T-helper 1 cell (primary cell): ENCODE data around the gene TRIM38.
"Not testable (repeated sequence)": the region's sequence is repeated elsewhere in the genome, so short reads cannot be mapped to it uniquely, and the experiment has no call there.

Experiments used
- DNase-seq, 5 donors: peaks; one replicate each; pipeline ENCODE4 v3.0.0-alpha.2; 2012 to 2020

Gene TRIM38

GRCh38 chr6:26006086-26006939 lies 43.7 kb downstream of the TRIM38 start:
- no peak for DNase-seq

- not testable (repeated sequence) for DNase-seq
Observed at GRCh38 chr6:26006940-26007305, 44.3 kb downstream of the TRIM38 start.

DNA sequence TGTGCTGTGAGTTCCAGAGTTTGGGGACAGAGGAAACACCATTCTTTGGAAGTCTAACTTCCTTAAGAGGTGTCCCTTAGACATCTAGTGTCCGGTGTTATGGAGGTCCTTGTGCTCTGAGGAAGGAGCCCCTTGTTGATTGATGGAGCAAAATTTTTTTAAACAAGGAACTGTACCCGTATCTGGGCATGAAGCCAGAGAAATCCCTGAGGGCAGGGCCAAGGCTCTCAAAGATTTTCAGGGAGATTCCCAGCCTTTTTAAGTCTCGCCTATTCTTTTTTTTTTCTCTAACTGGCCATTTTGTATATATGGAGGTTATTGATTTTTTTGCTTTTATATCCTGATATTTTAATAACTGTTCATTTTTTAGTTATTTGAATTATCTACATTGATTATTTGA lies 45.9 kb downstream of the TRIM38 start:
- DNase-seq, result no peak

- no peak for DNase-seq
Observed at GRCh38 chr6:26009817-26010216, 47.2 kb downstream of the TRIM38 start.

DNA sequence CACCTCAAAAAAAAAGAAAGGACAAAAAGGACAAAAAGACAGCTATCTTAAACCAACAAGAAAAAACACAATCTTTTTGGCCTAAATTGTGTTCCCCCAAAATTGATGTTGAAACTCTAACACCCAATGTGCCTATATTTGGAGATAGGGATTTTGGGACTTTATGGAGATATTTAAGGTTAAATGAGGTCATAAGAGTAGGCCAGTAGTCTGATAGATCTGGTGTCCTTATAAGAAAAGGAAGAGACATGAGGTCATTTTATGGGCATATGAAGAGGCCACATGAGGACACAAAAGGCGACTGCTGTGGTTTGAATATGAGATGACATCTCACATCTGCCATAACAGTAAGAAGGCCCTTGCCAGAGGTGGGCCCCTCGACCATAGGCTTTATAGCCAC lies 49.5 kb downstream of the TRIM38 start:
- no peak for DNase-seq

DNA sequence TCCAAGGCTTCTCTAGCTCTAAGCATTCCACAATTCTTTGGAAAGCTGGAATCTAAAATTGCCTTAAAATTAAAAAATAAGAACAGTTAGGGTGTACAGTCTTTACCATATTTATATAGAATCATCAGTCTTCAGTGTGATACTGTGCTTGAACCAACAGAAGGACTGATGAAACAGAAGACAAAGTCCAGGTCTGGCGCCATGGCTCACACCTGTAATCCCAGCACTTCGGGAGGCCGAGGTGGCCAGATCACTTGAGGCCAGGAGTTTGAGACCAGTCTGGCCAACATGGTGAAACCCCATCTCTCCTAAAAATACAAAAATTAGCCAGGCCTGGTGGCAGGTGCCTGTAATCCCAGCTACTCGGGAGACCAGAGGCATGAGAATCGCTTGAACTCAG lies 51.8 kb downstream of the TRIM38 start:
- DNase-seq, result not testable (repeated sequence)

- DNase-seq, result peak in 1 of 5 donors; percentile 34
Observed at GRCh38 chr6:26016245-26016962, 53.8 kb downstream of the TRIM38 start.

DNA sequence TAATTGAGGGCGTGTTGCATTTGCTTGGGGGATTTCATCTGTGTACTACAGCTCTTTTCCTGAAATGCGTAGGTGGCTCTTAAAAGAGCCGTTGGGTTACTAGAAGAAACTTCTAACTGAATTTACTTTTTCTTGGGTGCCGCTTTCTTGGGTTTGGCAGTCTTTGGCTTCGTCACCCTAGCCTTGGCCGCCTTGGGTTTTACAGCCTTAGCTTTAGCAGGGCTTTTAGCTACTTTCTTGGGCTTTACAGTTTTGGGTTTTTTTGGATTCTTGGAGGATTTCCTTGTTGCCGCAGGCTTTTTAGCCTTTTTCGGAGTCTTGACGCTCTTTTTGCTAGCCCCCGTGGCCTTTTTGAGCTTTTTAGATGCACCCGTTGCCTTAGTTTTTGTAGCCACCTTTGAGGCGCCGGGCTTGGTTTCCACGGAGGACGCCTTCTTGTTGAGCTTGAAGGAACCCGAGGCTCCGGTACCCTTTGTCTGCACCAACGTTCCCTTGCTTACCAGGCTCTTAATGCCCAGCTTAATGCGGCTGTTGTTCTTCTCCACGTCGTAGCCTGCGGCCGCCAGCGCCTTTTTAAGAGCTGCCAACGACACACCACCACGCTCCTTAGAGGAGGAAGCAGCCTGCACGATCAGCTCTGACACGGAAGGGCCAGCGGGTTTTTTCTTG lies 54.5 kb downstream of the TRIM38 start:
- no peak for DNase-seq

DNA sequence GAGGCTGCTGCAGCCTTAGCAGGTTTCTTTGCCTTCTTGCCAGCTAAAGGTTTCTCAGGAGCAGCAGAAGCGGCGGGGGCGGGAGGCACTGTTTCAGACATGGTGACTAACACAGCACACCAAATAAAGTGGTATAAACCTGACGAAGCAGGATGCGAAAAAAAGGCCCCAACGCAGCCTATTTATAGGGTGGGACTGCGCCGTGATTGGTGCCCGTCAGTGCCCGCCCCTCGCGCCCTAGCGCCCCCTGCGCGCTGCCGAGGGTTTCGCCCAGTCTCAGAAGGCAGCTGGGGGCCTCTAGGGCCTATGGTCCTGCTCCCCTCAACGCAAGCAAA lies 55.0 kb downstream of the TRIM38 start:
- DNase-seq, result peak; percentile 17 to 91 (median 59)

DNA sequence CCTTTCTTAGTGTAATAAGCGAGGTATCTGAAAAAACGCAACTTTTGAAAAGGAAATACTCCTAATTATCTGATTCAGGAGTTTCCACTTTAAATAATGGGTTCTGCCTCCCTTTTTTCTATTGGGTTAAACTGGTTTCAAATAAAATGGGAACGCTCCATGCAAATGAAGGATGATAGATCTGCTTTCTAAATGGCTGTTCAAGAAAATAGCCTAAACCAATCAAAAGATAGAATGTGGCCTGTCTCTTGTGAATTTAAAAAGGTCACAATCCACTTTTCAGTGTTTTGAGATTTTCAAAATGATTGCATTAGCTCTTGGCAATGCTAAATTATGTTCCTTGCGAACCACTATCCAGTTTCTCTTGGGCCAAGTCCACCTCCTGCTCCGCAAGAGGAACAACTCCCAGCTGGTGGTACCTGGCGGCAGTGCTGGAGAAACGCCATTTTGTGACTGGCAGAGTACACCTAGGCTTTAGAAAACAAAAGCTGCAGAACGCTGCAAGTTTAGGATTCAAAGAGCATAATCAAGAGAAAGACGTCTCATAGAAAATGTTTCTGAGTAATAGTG lies 56.7 kb downstream of the TRIM38 start:
- DNase-seq, result no peak

- DNase-seq, result no peak
Observed at GRCh38 chr6:26019967-26020328, 57.3 kb downstream of the TRIM38 start.

DNA sequence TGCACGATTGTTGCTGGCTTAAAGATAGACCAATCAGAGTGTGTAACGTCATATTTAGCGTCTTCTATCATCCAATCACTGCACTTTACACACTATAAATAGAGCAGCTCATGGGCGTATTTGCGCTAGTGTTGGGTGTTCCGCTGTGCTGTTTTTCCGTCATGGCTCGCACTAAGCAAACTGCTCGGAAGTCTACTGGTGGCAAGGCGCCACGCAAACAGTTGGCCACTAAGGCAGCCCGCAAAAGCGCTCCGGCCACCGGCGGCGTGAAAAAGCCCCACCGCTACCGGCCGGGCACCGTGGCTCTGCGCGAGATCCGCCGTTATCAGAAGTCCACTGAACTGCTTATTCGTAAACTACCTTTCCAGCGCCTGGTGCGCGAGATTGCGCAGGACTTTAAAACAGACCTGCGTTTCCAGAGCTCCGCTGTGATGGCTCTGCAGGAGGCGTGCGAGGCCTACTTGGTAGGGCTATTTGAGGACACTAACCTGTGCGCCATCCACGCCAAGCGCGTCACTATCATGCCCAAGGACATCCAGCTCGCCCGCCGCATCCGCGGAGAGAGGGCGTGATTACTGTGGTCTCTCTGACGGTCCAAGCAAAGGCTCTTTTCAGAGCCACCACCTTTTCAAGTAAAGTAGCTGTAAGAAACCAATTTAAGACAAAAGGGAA lies 57.9 kb downstream of the TRIM38 start:
- DNase-seq, result peak; percentile 51 to 95 (median 72)

- peak in 4 of 5 donors; percentile 12 to 37 (median 22) for DNase-seq
Observed at GRCh38 chr6:26021001-26021349, 58.4 kb downstream of the TRIM38 start.

- peak; percentile 78 to 97 (median 82) for DNase-seq
Observed at GRCh38 chr6:26021350-26022131, 58.9 kb downstream of the TRIM38 start.

- DNase-seq, result peak in 4 of 5 donors; percentile 15 to 81 (median 32)
Observed at GRCh38 chr6:26022132-26022472, 59.5 kb downstream of the TRIM38 start.

DNA sequence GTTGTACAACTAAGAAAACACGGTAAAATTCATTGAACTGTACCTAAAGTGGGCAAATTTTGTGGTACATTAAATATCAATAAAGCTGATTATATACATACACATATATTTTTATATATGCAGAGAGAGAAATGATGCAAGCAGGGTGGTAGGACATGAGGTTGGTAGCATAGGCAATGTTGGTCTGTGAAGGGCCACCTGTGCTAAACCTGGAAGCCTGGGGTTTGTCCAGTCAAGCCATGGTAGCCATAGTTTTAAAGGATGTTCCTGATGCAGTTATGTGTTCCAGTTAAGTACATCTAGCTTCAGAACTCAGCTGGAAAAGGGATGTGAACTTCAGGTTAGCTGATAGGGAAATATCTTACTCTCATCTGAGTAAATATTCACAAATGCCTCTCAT lies 60.1 kb downstream of the TRIM38 start:
- DNase-seq, result no peak

GRCh38 chr6:26024651-26025046 lies 62.0 kb downstream of the TRIM38 start:
- no peak for DNase-seq

DNA sequence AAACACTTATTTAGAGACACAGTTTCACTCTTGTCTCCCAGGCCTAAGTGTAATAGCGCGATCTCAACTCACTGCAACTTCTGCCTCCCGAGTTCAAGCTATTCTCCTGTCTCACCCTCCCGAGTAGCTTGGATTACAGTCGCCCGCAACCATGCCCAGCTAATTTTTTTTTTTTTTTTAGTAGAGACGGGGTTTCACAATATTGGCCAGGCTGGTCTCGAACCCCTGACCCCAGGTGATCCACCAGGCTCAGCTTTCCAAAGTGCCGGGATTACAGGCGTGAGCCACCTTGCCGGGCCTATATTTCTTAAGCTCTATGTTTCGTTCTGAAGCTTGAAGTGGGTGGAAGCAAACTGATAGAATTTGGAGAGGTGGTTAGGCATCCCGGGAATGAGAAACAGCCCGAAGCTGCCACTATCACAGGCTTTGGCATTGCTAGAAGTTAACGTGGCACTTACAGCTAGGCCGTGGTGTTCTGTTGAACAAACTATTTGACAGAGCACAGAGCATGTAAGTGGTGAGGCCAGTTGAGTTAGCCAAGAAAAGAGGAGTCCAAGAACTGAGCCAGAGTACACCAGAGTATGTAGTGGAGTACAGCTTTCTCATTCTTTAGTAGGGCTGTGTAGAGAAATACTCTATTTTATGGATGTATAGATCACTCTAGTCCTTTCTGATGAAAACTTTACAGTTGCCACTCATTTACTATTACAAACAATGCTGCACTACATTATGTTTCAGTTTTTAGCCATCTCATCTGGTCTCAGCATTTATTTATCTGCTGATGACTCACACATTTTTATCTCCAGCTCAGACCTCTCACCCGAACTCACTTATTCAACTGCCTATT lies 62.7 kb downstream of the TRIM38 start:
- DNase-seq, result peak in 1 of 5 donors; percentile 51

DNA sequence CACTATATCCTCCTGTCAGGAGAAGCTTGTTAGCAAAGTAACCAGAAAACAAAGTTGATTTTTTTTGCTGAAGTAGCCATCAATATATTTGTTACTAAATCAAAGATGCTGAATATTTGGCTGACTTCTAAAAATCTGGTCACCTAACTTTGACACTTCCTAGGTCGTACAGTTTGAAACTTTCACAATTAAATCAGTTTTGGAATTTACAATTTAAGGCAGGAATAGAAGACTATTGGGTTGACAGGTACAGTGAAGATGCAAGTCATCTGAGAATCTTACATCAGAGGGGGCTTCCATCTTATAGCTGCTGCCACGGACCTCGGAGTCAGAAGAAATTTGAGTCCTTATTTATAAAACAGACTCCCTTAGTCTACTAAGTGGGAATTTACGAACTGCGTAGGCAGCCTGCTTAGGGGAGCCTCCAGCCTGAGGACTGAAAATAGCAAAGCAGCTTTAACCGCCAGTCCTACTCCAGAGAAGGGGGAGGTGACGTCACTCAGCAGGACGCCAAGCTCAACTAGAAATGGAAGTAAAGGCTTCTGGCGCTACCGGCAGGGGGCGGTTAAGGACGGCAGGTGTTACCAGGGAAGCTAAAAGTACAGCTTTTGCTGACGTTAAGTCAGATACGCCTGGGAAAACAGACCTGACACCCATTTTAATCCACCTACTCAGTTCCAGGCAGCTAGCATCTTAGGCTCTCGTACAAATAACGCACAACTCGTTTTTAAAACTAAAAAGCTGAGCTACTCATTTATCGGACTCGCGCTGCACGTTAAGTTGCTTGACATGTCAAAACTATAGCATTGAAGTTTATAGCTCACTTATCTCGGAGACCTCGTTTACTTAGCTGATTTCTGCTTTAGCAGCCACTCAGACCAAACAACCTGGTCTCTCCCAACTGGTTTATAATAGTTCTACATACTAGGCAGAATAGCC lies 63.6 kb downstream of the TRIM38 start:
- DNase-seq, result peak; percentile 83 to 97 (median 89)
